Tibial nerve (tissue), 4 donors: Measurements from ENCODE around the gene CDC42EP2. TPM values are rescaled to one million over a fixed set of nuclear protein-coding genes. Genes with fewer than 3 reads are reported as not detected.

Experiments
- DNase-seq, 2 donors: peaks; one replicate each; pipeline ENCODE4 v3.0.0-alpha.2; 2019; ENCODE audit warnings: low spot score in 2 of 2
- H3K27ac ChIP-seq, 4 donors: fragments of 200-600 bp; sonication (generic) in 3 of 4; one replicate each; pipeline ENCODE4 v1.5.1; 2017 to 2019; ENCODE audit warnings: mild to moderate bottlenecking in 1 of 4
- H3K27me3 ChIP-seq, 2 donors: fragments of 200-600 bp; sonication (generic) in 1 of 2; one replicate each; pipeline versions ENCODE4 v1.5.1 to v1.6.0; 2017 to 2019
- H3K36me3 ChIP-seq, 3 donors: fragments of 200-600 bp; sonication (generic); one replicate each; pipeline ENCODE4 v1.5.1; 2018 to 2019
- H3K4me1 ChIP-seq, 4 donors: fragments of 200-600 bp; sonication (generic) in 3 of 4; one replicate each; pipeline ENCODE4 v1.5.1; 2017 to 2019
- H3K4me3 ChIP-seq, 4 donors: fragments of 200-600 bp; sonication (generic) in 3 of 4; one replicate each; pipeline ENCODE4 v1.5.1; 2017 to 2019; ENCODE audit warnings: mild to moderate bottlenecking in 1 of 4, moderate library complexity in 1 of 4
- H3K9me3 ChIP-seq, 4 donors: fragments of 200-600 bp; sonication (generic) in 3 of 4; one replicate each; pipeline ENCODE4 v1.5.1; 2017 to 2019
- EP300 ChIP-seq, 2 donors: sonication (generic); formaldehyde crosslinking; IDR thresholded peaks; one replicate each; pipeline ENCODE4 v1.6.1; 2017; ENCODE audit warnings: antibody characterized with exemption in 2 of 2, mild to moderate bottlenecking in 1 of 2
- POLR2A ChIP-seq, 2 donors: fragments of 450-650 bp; IDR thresholded peaks; one replicate each; pipeline ENCODE4 v1.6.1; 2017; ENCODE audit warnings: antibody characterized with exemption in 2 of 2, mild to moderate bottlenecking in 2 of 2, moderate library complexity in 2 of 2
- WGBS, 2 donors: methylation state at CpG; one replicate each; pipeline ENCODE4 v1.1.5; 2018; 5-methylcytosine and 5-hydroxymethylcytosine counted together
- total RNA-seq, 4 donors: library from RNA; depleted of rRNA; stranded (reverse); fragments of >200 nt; gene quantifications; one replicate each; pipeline ENCODE4 v1.1.0, GENCODE V29; 2016
- TF ChIP-seq, protein P1 (sequence below), 5 experiments: fragments of 200-600 bp in 3 of 5; fragments of 450-650 bp in 2 of 5; sonication (generic) in 3 of 5; IDR thresholded peaks; one replicate each; pipeline ENCODE4 v1.5.1; 2016 to 2019; ENCODE audit warnings: antibody characterized with exemption in 5 of 5, mild to moderate bottlenecking in 3 of 5, moderate library complexity in 2 of 5

The CDC42EP2 gene
- total RNA-seq, 4 donors from 2014 or later = 10.4 to 39.6 (median 24.9) TPM

- Histone ChIP-seq H3K9me3 (no peaks in the 10 kb centered on the region), H3K4me1 (peaks cover 0 to 39% (median 14%) of the 10 kb centered on the region in 4 donors), H3K27ac (peak overlapping the region in 1 of 4 donors; percentile 69), H3K27me3 (no peaks in the 10 kb centered on the region), H3K36me3 (peaks cover 0 to 3% (median 0%) of the 10 kb centered on the region in 3 donors), H3K4me3 (no peak overlapping the region)
- TF ChIP-seq EP300 (IDR thresholded peaks at IDR 0.05) (no peak), POLR2A (IDR thresholded peaks at IDR 0.05) (no peak)
- TF ChIP-seq, protein P1, sequence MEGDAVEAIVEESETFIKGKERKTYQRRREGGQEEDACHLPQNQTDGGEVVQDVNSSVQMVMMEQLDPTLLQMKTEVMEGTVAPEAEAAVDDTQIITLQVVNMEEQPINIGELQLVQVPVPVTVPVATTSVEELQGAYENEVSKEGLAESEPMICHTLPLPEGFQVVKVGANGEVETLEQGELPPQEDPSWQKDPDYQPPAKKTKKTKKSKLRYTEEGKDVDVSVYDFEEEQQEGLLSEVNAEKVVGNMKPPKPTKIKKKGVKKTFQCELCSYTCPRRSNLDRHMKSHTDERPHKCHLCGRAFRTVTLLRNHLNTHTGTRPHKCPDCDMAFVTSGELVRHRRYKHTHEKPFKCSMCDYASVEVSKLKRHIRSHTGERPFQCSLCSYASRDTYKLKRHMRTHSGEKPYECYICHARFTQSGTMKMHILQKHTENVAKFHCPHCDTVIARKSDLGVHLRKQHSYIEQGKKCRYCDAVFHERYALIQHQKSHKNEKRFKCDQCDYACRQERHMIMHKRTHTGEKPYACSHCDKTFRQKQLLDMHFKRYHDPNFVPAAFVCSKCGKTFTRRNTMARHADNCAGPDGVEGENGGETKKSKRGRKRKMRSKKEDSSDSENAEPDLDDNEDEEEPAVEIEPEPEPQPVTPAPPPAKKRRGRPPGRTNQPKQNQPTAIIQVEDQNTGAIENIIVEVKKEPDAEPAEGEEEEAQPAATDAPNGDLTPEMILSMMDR (IDR thresholded peaks at IDR 0.05) = no peak
- WGBS, 2 donors = 84% methylated on average over 6 of the region's 6 CpGs
- no peak for DNase-seq
Measured at GRCh38 chr11:65307298-65308229, 7.1 kb upstream of the CDC42EP2 start.

DNA sequence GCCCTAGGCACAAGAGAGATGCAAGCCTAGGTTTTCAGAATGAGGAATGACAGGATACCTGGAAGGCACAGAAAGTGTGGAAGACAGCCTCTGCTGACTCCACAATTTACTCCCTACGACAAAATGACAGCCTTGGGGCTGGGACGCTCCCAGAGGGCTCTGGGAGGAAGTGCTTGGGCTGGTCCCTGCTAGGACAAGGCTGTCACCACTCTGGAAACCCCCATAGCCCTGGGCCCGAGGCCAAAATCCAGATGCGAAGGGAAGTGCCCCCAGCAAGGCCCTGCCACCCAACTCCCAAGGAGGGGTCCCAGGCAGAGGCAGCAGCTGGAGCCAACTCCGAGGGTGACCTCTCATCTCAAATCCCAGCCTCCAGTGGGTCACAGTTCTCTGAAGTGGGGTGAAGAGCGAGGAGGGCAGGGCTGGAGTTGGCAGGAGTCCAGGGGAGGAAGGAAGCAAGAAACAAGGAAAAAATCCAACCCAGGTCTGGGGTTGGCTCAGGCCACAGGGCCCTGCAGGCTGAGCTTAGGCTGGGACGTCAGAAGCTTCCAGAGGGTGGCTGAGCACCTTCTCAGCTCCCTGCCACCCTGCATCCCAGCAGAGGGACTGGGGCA, 6.3 kb upstream of the CDC42EP2 start:
- TF ChIP-seq POLR2A (IDR thresholded peaks at IDR 0.05) (no peak), EP300 (IDR thresholded peaks at IDR 0.05) (no peak)
- TF ChIP-seq, protein P1 (IDR thresholded peaks at IDR 0.05) = no peak
- peaks cover 0 to 47% (median 14%) of the 10 kb centered on the region in 4 donors for H3K4me1 ChIP-seq
- WGBS, 2 donors = 23 to 33% methylated on average over 5 to 6 of the region's 7 CpGs
- no peaks in the 10 kb centered on the region for H3K27me3 ChIP-seq
- peaks cover 0 to 3% (median 0%) of the 10 kb centered on the region in 3 donors for H3K36me3 ChIP-seq
- DNase-seq = no peak
- H3K9me3 ChIP-seq = no peaks in the 10 kb centered on the region
- peak overlapping the region in 2 of 4 donors; percentile 25 to 69 for H3K27ac ChIP-seq
- no peak overlapping the region for H3K4me3 ChIP-seq

GRCh38 chr11:65309006-65309405, 5.7 kb upstream of the CDC42EP2 start:
- no peak for DNase-seq
- Histone ChIP-seq H3K9me3 (no peaks in the 10 kb centered on the region), H3K36me3 (peaks cover 0 to 3% (median 0%) of the 10 kb centered on the region in 3 donors), H3K4me1 (peaks cover 0 to 53% (median 14%) of the 10 kb centered on the region in 4 donors), H3K27me3 (no peaks in the 10 kb centered on the region), H3K27ac (peak overlapping the region in 3 of 4 donors; percentile 25 to 69 (median 45)), H3K4me3 (no peak overlapping the region)
- 57 to 69% methylated on average over 4 to 5 of the region's 5 CpGs for WGBS, 2 donors
- TF ChIP-seq POLR2A (IDR thresholded peaks at IDR 0.05) = no peak
- TF ChIP-seq, protein P1 (IDR thresholded peaks at IDR 0.05) = no peak
- TF ChIP-seq EP300 (IDR thresholded peaks at IDR 0.05) = no peak

DNA sequence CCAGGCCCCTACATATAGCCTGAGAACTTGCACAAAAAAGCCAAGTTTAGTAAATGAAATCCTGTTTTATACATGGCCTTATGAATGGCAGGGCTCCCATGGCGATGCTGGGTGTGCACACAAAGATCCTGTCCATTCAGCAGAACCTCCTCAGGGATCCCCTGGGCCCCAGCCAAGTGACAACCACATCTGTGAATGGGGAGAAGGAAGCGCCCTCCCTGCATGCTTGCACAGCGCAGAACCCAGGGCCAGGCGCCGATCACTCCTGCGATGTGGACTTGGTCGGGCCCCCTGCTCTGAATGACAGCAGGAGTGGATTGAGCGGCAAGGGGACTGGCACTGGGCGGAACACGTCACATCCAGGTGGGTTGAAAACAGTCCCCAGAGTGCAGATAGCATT, 4.5 kb upstream of the CDC42EP2 start:
- Histone ChIP-seq H3K27ac (peak overlapping the region in 1 of 4 donors; percentile 15), H3K4me3 (no peak overlapping the region), H3K27me3 (no peaks in the 10 kb centered on the region), H3K36me3 (no peaks in the 10 kb centered on the region), H3K4me1 (peaks cover 0 to 58% (median 16%) of the 10 kb centered on the region in 4 donors), H3K9me3 (no peaks in the 10 kb centered on the region)
- peak in 1 of 2 donors; percentile 41 for DNase-seq
- WGBS, 2 donors = 58% methylated on average over 7 to 10 of the region's 10 CpGs
- TF ChIP-seq EP300 (IDR thresholded peaks at IDR 0.05) (no peak), POLR2A (IDR thresholded peaks at IDR 0.05) (no peak)
- TF ChIP-seq, protein P1 (IDR thresholded peaks at IDR 0.05) = no peak

DNA sequence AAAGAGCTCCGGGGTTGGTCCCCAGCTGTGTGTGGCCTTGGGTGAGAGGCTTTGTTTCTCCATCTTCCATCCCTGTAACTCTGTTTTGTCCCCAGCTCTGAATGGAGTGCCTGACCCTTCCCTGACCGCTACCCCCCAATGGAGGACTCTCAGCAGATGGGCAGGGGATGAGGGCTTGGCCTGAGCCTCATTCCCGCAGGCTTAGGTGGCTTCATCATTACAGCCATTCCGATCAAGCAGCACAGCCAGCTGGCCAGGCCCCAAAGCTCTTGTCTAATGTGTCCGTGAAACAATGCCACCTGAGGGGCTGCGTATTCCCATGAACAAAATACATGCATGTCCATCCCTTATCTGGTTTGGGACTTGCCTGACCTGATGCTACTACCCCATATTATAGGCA, 3.9 kb upstream of the CDC42EP2 start:
- TF ChIP-seq POLR2A (IDR thresholded peaks at IDR 0.05) = no peak

More for the DNA sequence above, 3.9 kb upstream of the CDC42EP2 start:
- no peaks in the 10 kb centered on the region for H3K9me3 ChIP-seq
- DNase-seq = no peak
- WGBS, 2 donors = 62 to 63% methylated on average over 5 of the region's 6 CpGs
- H3K27me3 ChIP-seq = no peaks in the 10 kb centered on the region
- no peak overlapping the region for H3K4me3 ChIP-seq
- no peak overlapping the region for H3K27ac ChIP-seq
- H3K4me1 ChIP-seq = peaks cover 0 to 59% (median 16%) of the 10 kb centered on the region in 4 donors
- H3K36me3 ChIP-seq = no peaks in the 10 kb centered on the region
